ENCODE results near the gene TRMU. TPM values are rescaled to one million over a fixed set of nuclear protein-coding genes. Genes with fewer than 3 reads are reported as not detected.

The TRMU gene
- total RNA-seq, 1 donor from 2014 or later: 60.8 TPM

DNA sequence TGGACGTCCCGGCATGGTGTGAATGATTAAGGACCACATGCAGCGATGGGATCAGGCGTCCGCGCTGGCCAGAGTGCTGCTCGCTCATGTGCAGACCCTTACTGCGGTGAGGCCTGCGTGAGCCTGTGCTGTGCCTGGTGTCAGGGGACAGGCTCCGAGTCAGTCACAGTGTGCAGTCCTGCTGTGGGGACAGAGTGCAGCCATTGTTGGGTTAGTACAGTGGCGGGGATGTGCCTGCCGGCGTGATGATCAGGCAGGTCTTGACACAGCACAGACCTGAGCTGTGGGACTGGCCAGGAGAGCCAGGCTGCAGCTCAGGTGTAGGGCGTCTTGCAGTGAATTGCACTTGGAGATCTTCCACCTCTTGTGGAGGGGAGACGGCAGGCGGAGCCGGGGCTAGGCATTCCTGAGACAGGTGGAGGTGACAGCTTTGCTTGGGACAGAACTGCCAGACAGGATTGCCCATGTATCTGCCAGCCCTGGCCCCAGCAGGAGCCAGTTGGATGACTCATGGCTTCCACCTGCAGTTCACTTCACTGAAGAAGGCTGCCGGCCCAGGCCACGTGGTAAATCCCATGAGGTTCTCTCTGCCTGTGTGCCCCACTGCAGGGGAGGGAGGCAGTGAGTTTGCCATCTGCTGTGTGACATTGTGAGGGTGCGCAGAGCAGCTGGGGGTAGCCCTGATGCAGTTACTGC lies 17.3 kb downstream of the TRMU start:
- Mint-ChIP-seq H3K9me3 (ENCODE audit: unreplicated experiment) (peaks cover 12% of the 10 kb centered on the region), H3K4me1 (ENCODE audit: low read depth, unreplicated experiment) (peaks cover 16% of the 10 kb centered on the region), H3K27ac (ENCODE audit: unreplicated experiment) (peak overlapping the region; percentile 70), H3K36me3 (ENCODE audit: unreplicated experiment) (no peaks in the 10 kb centered on the region), H3K4me3 (ENCODE audit: unreplicated experiment) (peak overlapping the region; percentile 73), H3K27me3 (ENCODE audit: unreplicated experiment) (peaks cover 4% of the 10 kb centered on the region)
- TF ChIP-seq, protein P1, sequence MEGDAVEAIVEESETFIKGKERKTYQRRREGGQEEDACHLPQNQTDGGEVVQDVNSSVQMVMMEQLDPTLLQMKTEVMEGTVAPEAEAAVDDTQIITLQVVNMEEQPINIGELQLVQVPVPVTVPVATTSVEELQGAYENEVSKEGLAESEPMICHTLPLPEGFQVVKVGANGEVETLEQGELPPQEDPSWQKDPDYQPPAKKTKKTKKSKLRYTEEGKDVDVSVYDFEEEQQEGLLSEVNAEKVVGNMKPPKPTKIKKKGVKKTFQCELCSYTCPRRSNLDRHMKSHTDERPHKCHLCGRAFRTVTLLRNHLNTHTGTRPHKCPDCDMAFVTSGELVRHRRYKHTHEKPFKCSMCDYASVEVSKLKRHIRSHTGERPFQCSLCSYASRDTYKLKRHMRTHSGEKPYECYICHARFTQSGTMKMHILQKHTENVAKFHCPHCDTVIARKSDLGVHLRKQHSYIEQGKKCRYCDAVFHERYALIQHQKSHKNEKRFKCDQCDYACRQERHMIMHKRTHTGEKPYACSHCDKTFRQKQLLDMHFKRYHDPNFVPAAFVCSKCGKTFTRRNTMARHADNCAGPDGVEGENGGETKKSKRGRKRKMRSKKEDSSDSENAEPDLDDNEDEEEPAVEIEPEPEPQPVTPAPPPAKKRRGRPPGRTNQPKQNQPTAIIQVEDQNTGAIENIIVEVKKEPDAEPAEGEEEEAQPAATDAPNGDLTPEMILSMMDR (IDR thresholded peaks at IDR 0.05; ENCODE audit: partially characterized antibody, unreplicated experiment): no peak
- peak; percentile 60 for DNase-seq

DNA sequence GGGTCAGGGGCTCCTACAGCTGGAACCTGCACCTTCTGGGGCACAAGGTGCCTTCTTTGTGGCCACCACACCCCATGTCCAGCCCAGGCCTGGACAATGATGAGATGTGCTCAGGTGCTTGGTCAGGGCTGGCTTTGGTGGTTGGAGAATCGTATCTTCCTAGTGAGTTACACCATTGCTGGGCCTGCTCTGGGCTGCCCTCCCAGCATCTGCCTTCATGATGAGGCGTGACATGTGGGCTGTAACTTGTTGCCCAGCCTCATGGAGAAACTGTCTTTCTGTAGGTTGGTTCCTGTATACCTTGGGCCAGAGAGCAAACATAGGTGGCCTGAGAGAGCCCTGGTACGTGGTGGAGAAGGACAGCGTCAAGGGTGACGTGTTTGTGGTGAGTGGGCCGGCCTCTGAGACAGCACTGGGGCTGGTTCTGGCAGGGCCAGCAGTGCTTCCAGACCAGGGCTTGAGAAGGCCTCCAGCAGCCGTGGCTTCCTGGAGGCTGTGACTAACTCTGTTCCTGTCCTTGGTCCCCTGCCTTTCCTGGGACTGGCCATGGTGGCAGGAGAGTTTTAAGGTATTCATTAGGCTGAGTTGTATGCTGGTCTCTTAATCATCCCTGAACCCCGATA lies 18.1 kb downstream of the TRMU start:
- H3K4me3 Mint-ChIP-seq (ENCODE audit: unreplicated experiment): no peak overlapping the region
- H3K27me3 Mint-ChIP-seq (ENCODE audit: unreplicated experiment): peaks cover 4% of the 10 kb centered on the region
- TF ChIP-seq, protein P1 (IDR thresholded peaks at IDR 0.05; ENCODE audit: partially characterized antibody, unreplicated experiment): no peak
- peaks cover 16% of the 10 kb centered on the region for H3K4me1 Mint-ChIP-seq (ENCODE audit: low read depth, unreplicated experiment)
- H3K36me3 Mint-ChIP-seq (ENCODE audit: unreplicated experiment): no peaks in the 10 kb centered on the region
- no peak for DNase-seq
- H3K9me3 Mint-ChIP-seq (ENCODE audit: unreplicated experiment): peaks cover 12% of the 10 kb centered on the region
- peak overlapping the region; percentile 52 for H3K27ac Mint-ChIP-seq (ENCODE audit: unreplicated experiment)

DNA sequence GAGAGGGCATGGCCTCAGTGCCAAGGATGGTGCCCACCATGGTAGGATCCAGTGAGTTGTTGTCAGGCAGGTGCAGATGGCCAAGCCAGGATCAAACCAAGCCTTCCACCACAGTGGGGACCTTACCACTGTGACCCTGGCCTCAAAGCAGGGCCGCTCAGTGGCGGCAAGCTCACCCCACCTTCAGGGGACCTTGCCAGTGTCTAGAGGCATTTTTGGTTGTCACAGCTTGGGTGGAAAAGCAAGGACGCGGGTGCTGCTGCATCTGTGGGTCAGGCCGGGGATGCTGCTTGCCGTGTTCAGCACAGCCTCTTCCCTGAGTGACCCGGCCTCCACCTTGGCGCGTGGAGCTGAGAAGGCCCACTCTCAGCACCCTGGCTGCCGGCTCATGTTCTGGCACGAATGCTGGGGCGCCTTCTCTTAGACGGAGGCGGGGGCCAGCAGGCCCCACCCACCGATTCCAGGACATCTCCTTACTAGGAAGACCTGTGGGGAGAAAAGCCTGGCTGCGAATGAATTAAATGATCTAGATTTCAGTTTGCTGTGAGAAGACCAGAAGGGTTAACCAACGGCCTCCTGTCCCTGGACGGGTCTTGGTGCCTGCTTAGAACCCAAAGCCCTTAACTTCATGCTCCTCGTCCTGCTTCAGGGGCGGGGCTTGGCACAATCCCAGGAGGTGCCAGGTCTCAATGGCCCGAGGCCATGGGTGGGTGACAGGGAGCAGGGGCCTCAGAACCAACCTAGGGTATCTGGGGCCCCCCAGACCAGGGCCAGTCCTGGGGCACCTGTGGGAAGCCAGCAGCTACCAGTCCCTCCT lies 18.9 kb downstream of the TRMU start:
- Mint-ChIP-seq H3K27ac (ENCODE audit: unreplicated experiment) (no peak overlapping the region), H3K4me3 (ENCODE audit: unreplicated experiment) (no peak overlapping the region), H3K27me3 (ENCODE audit: unreplicated experiment) (peaks cover 4% of the 10 kb centered on the region), H3K4me1 (ENCODE audit: low read depth, unreplicated experiment) (peaks cover 16% of the 10 kb centered on the region), H3K9me3 (ENCODE audit: unreplicated experiment) (peaks cover 12% of the 10 kb centered on the region), H3K36me3 (ENCODE audit: unreplicated experiment) (no peaks in the 10 kb centered on the region)
- TF ChIP-seq, protein P1 (IDR thresholded peaks at IDR 0.05; ENCODE audit: partially characterized antibody, unreplicated experiment): no peak
- no peak for DNase-seq

DNA sequence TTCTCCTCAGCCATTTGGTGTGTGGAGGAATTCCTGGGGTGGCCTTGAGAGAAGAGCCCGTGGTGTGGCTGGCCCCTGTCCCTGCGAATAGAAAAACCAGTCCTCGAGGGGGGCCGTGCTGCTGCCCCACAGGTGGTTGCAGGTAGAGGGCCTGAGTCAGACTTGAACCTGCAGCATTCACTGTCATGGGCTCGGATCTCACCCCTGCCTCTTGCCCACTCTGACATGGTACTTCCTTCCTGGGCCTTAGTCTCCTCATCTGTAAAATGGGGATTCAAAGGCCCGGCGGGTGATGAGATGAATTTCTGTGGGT lies 19.4 kb downstream of the TRMU start:
- H3K36me3 Mint-ChIP-seq (ENCODE audit: unreplicated experiment): no peaks in the 10 kb centered on the region
- DNase-seq: no peak
- TF ChIP-seq, protein P1 (IDR thresholded peaks at IDR 0.05; ENCODE audit: partially characterized antibody, unreplicated experiment): no peak
- no peak overlapping the region for H3K27ac Mint-ChIP-seq (ENCODE audit: unreplicated experiment)
- peaks cover 16% of the 10 kb centered on the region for H3K4me1 Mint-ChIP-seq (ENCODE audit: low read depth, unreplicated experiment)
- no peak overlapping the region for H3K4me3 Mint-ChIP-seq (ENCODE audit: unreplicated experiment)
- peaks cover 4% of the 10 kb centered on the region for H3K27me3 Mint-ChIP-seq (ENCODE audit: unreplicated experiment)
- peaks cover 10% of the 10 kb centered on the region for H3K9me3 Mint-ChIP-seq (ENCODE audit: unreplicated experiment)

Measured in glutamatergic neuron (in vitro differentiated cells).